ENCODE data around the gene RNF181.

The RNF181 gene

GRCh38 chr2:85595301-85596025, at the start of gene RNF181:
Gene RNF181, plus strand, starts transcription at chr2:85595745. Its CDS starts 19 bp downstream, at chr2:85595764.
- peak within 1 kb of the TSS; percentile 59 to 85 (median 72) for H3K4me3 ChIP-seq

GRCh38 chr2:85545780-85546240, 49.7 kb upstream of the RNF181 start:
- peak overlapping the region in 2 of 21 experiments; percentile 6 to 62 for H3K27ac ChIP-seq
- H3K4me3 ChIP-seq, result no peak overlapping the region

More at GRCh38 chr2:85595301-85596025, at the start of gene RNF181:
- H3K27ac ChIP-seq, result peak within 1 kb of the TSS; percentile 70 to 94 (median 91)

- Histone ChIP-seq H3K27ac (peak overlapping the region in 6 of 21 experiments; percentile 7 to 54 (median 22)), H3K4me3 (no peak overlapping the region)
Measured at GRCh38 chr2:85547089-85547858, 48.3 kb upstream of the RNF181 start.

- Histone ChIP-seq H3K27ac (peak overlapping the region in 1 of 21 experiments; percentile 54), H3K4me3 (no peak overlapping the region)
Measured at GRCh38 chr2:85547859-85548607, 47.5 kb upstream of the RNF181 start.

- Histone ChIP-seq H3K4me3 (no peak overlapping the region), H3K27ac (no peak overlapping the region)
Measured at GRCh38 chr2:85548608-85548900, 47.0 kb upstream of the RNF181 start.

- peak overlapping the region in 3 of 21 experiments; percentile 1 to 38 (median 8) for H3K27ac ChIP-seq
Measured at GRCh38 chr2:85549095-85549494, 46.5 kb upstream of the RNF181 start.

GRCh38 chr2:85549826-85550225, 45.7 kb upstream of the RNF181 start:
- peak overlapping the region in 10 of 21 experiments; percentile 18 to 78 (median 32) for H3K27ac ChIP-seq

More at GRCh38 chr2:85549095-85549494, 46.5 kb upstream of the RNF181 start:
- H3K4me3 ChIP-seq, result no peak overlapping the region

GRCh38 chr2:85550486-85550885, 45.1 kb upstream of the RNF181 start:
- Histone ChIP-seq H3K27ac (peak overlapping the region in 10 of 21 experiments; percentile 19 to 78 (median 30)), H3K4me3 (no peak overlapping the region)

More at GRCh38 chr2:85549826-85550225, 45.7 kb upstream of the RNF181 start:
- H3K4me3 ChIP-seq, result no peak overlapping the region

- H3K27ac ChIP-seq, result peak overlapping the region in 2 of 21 experiments; percentile 16 to 42
- no peak overlapping the region for H3K4me3 ChIP-seq
Measured at GRCh38 chr2:85551698-85552678, 43.6 kb upstream of the RNF181 start.

GRCh38 chr2:85553184-85553583, 42.4 kb upstream of the RNF181 start:
- no peak overlapping the region for H3K27ac ChIP-seq

GRCh38 chr2:85554980-85555612, 40.4 kb upstream of the RNF181 start:
- no peak overlapping the region for H3K27ac ChIP-seq
- no peak overlapping the region for H3K4me3 ChIP-seq

More at GRCh38 chr2:85553184-85553583, 42.4 kb upstream of the RNF181 start:
- H3K4me3 ChIP-seq, result no peak overlapping the region

- Histone ChIP-seq H3K4me3 (no peak overlapping the region), H3K27ac (no peak overlapping the region)
Measured at GRCh38 chr2:85557130-85557529, 38.4 kb upstream of the RNF181 start.

- no peak overlapping the region for H3K27ac ChIP-seq
- H3K4me3 ChIP-seq, result no peak overlapping the region
Measured at GRCh38 chr2:85558160-85558559, 37.4 kb upstream of the RNF181 start.

- H3K27ac ChIP-seq, result peak overlapping the region in 9 of 21 experiments; percentile 86 to 95 (median 90)
- peak overlapping the region; percentile 48 to 84 (median 76) for H3K4me3 ChIP-seq
Measured at GRCh38 chr2:85560403-85560726, 35.2 kb upstream of the RNF181 start.

- H3K27ac ChIP-seq, result peak overlapping the region; percentile 27 to 95 (median 89)
- H3K4me3 ChIP-seq, result peak overlapping the region; percentile 48 to 84 (median 76)
Measured at GRCh38 chr2:85560812-85561279, 34.7 kb upstream of the RNF181 start.

- Histone ChIP-seq H3K4me3 (peak within 1 kb of the TSS; percentile 48 to 84 (median 76)), H3K27ac (peak within 1 kb of the TSS; percentile 27 to 95 (median 89))
Measured at GRCh38 chr2:85561280-85562212, 34.0 kb upstream of the RNF181 start, which contains the start of gene GGCX. Gene GGCX, minus strand, starts transcription at chr2:85561493. Its CDS starts 65 bp downstream, at chr2:85561428.

- peak overlapping the region in 3 of 21 experiments; percentile 21 to 61 (median 35) for H3K27ac ChIP-seq
Measured at GRCh38 chr2:85564144-85564563, 31.4 kb upstream of the RNF181 start.

More at GRCh38 chr2:85564144-85564563, 31.4 kb upstream of the RNF181 start:
- no peak overlapping the region for H3K4me3 ChIP-seq
